HEK293 (cell line): ENCODE measurements around the gene TEX2.
A peak's percentile ranks its signal among the peaks of the same experiment; 100 is the strongest.

Source experiments
- CTCF ChIA-PET: fragments of 350-600 bp; formaldehyde crosslinking; extraction: SDS; loops from one replicate; lab custom pipeline; 2021; ENCODE audit warnings: antibody characterized with exemption; lab: Yijun Ruan, JAX
- POLR2A ChIA-PET: fragments of 300-600 bp; formaldehyde crosslinking; extraction: SDS; loops from one replicate; lab custom pipeline; 2020; ENCODE audit warnings: antibody characterized with exemption, inconsistent platforms; lab: Yijun Ruan, JAX
- H3K27ac ChIP-seq: fragments of 200-500 bp; sonication (Bioruptor generic); 2 replicates; pipeline ENCODE4 v1.5.1; 2014; ENCODE audit warnings: low read depth, low read length, control low read depth, inconsistent platforms; ENCODE audit errors: extremely low read depth
- H3K36me3 ChIP-seq, 2 experiments: fragments of 200-500 bp in 1 of 2; sonication (Bioruptor generic) in 1 of 2; 1 replicate in 1 of 2; 2 replicates in 1 of 2; pipeline ENCODE4 v1.5.1; 2014 to 2017; ENCODE audit warnings: inconsistent platforms in 2 of 2, low read length in 2 of 2; ENCODE audit not compliant: control insufficient read depth in 2 of 2, insufficient read depth in 1 of 2
- H3K4me1 ChIP-seq: fragments of 200-500 bp; sonication (Bioruptor generic); 2 replicates; pipeline ENCODE4 v1.5.1; 2014; ENCODE audit warnings: mild to moderate bottlenecking, low read length, inconsistent platforms; ENCODE audit not compliant: control insufficient read depth, insufficient read depth
- H3K4me3 ChIP-seq: 2 replicates; pipeline ENCODE4 v1.5.1; 2011; ENCODE audit warnings: low read depth, mild to moderate bottlenecking, control low read depth, low read length, moderate library complexity
- H3K9me3 ChIP-seq: fragments of 200-500 bp; sonication (Bioruptor generic); 2 replicates; pipeline ENCODE4 v1.5.1; 2014; ENCODE audit warnings: low read depth, low read length, inconsistent platforms; ENCODE audit not compliant: control insufficient read depth, insufficient read depth
- GLI4 ChIP-seq: fragments of 450-650 bp; formaldehyde crosslinking; IDR thresholded peaks from 2 replicates; pipeline ENCODE4 v1.5.1; 2016; ENCODE audit warnings: missing biosample characterization, missing genetic modification characterization
- KLF16 ChIP-seq: fragments of 450-650 bp; formaldehyde crosslinking; IDR thresholded peaks from 2 replicates; pipeline ENCODE4 v1.5.1; 2017; ENCODE audit warnings: missing biosample characterization, missing genetic modification characterization
- OVOL3 ChIP-seq: fragments of 450-650 bp; formaldehyde crosslinking; IDR thresholded peaks from 2 replicates; pipeline ENCODE4 v1.5.1; 2016; ENCODE audit warnings: missing biosample characterization, missing genetic modification characterization
- PRDM1 ChIP-seq: fragments of 450-650 bp; formaldehyde crosslinking; IDR thresholded peaks from 2 replicates; pipeline ENCODE4; 2016; ENCODE audit warnings: missing biosample characterization, missing genetic modification characterization
- SCRT1 ChIP-seq: fragments of 450-650 bp; formaldehyde crosslinking; IDR thresholded peaks from 2 replicates; pipeline ENCODE4 v1.5.1; 2016; ENCODE audit warnings: missing biosample characterization, missing genetic modification characterization, borderline replicate concordance
- SP3 ChIP-seq: fragments of 450-650 bp; formaldehyde crosslinking; IDR thresholded peaks from 2 replicates; pipeline ENCODE4 v1.5.1; 2016; ENCODE audit warnings: missing biosample characterization, missing genetic modification characterization
- SP7 ChIP-seq: fragments of 450-650 bp; formaldehyde crosslinking; IDR thresholded peaks from 2 replicates; pipeline ENCODE4 v1.5.1; 2016; ENCODE audit warnings: missing biosample characterization, missing genetic modification characterization
- YY1 ChIP-seq: fragments of 450-650 bp; formaldehyde crosslinking; IDR thresholded peaks from 2 replicates; pipeline ENCODE4 v1.5.1; 2018; ENCODE audit warnings: missing biosample characterization, missing genetic modification characterization
- ZNF184 ChIP-seq: fragments of 450-650 bp; IDR thresholded peaks from 2 replicates; pipeline ENCODE4 v1.5.1; 2018; ENCODE audit warnings: missing biosample characterization, mild to moderate bottlenecking, missing genetic modification characterization
- ZNF202 ChIP-seq: fragments of 450-650 bp; formaldehyde crosslinking; IDR thresholded peaks from 2 replicates; pipeline ENCODE4 v1.5.1; 2016; ENCODE audit warnings: missing biosample characterization, missing genetic modification characterization, borderline replicate concordance
- ZNF211 ChIP-seq: fragments of 450-650 bp; formaldehyde crosslinking; IDR thresholded peaks from 2 replicates; pipeline ENCODE4 v1.5.1; 2016; ENCODE audit warnings: low read depth, missing biosample characterization, missing genetic modification characterization
- ZNF23 ChIP-seq: fragments of 450-650 bp; formaldehyde crosslinking; IDR thresholded peaks from 2 replicates; pipeline ENCODE4 v1.5.1; 2016; ENCODE audit warnings: missing biosample characterization, missing genetic modification characterization, borderline replicate concordance
- ZNF324 ChIP-seq: fragments of 450-650 bp; formaldehyde crosslinking; IDR thresholded peaks from 2 replicates; pipeline ENCODE4 v1.5.1; 2016; ENCODE audit warnings: missing biosample characterization, missing genetic modification characterization
- ZNF404 ChIP-seq: fragments of 450-650 bp; formaldehyde crosslinking; IDR thresholded peaks from 2 replicates; pipeline ENCODE4 v1.5.1; 2017; ENCODE audit warnings: missing biosample characterization, missing genetic modification characterization
- ZNF423 ChIP-seq: fragments of 450-650 bp; formaldehyde crosslinking; IDR thresholded peaks from 2 replicates; pipeline ENCODE4 v1.5.1; 2016; ENCODE audit warnings: missing biosample characterization, missing genetic modification characterization
- ZNF433 ChIP-seq: fragments of 450-650 bp; formaldehyde crosslinking; IDR thresholded peaks from 2 replicates; pipeline ENCODE4 v1.5.1; 2016; ENCODE audit warnings: missing biosample characterization, missing genetic modification characterization, low read depth
- ZNF501 ChIP-seq: fragments of 450-650 bp; formaldehyde crosslinking; IDR thresholded peaks from 2 replicates; pipeline ENCODE4 v1.5.1; 2016; ENCODE audit warnings: missing biosample characterization, missing genetic modification characterization
- ZNF549 ChIP-seq: fragments of 450-650 bp; IDR thresholded peaks from 2 replicates; pipeline ENCODE4 v1.5.1; 2018; ENCODE audit warnings: missing biosample characterization, missing genetic modification characterization, mild to moderate bottlenecking, inconsistent platforms, moderate library complexity
- ZNF600 ChIP-seq: fragments of 450-650 bp; formaldehyde crosslinking; IDR thresholded peaks from 2 replicates; pipeline ENCODE4 v1.5.1; 2016; ENCODE audit warnings: missing biosample characterization, missing genetic modification characterization
- ZNF664 ChIP-seq: fragments of 450-650 bp; formaldehyde crosslinking; IDR thresholded peaks from 2 replicates; pipeline ENCODE4 v1.5.1; 2016; ENCODE audit warnings: missing biosample characterization, missing genetic modification characterization
- ZNF747 ChIP-seq: fragments of 450-650 bp; formaldehyde crosslinking; IDR thresholded peaks from 2 replicates; pipeline ENCODE4 v1.5.1; 2016; ENCODE audit warnings: missing biosample characterization, missing genetic modification characterization
- TF ChIP-seq, protein P1 (sequence below): fragments of 450-650 bp; formaldehyde crosslinking; IDR thresholded peaks from 2 replicates; pipeline ENCODE4 v1.5.1; 2016; ENCODE audit warnings: missing biosample characterization, missing genetic modification characterization

TEX2 gene

DNA sequence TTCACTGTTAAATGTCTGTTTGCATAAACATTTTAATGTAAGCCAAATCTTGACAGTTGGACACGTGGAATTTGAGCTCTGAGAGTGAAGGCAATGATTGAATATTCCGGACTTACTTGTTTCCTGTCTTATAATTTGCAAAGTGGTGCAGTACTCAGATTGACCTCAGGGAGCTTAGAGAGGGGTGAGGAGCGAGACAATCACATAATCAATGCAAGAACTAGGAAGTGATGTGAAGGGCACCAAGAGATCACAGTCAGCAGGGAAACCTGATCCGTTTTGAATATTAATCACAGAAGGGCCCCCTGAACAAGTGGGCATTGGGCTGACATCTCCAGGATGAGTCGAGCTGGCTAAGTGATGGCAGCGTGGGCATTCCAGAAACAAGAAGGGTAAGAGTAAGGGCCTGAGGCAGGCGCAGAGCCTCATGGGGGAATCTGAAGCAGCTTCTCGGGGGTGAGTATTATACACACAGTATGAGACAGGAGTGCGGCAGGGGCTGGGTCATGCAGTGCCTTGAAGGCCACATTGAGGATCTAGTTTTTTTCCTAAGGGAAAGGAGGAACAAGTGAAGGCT lies 26.1 kb downstream of the TEX2 start:
- Histone ChIP-seq H3K36me3 (no peaks in the 10 kb centered on the region; a peak in 1 of 3 replicates), H3K4me1 (peaks cover 8% of the 10 kb centered on the region), H3K4me3 (no peak overlapping the region), H3K27ac (no peak overlapping the region), H3K9me3 (no peaks in the 10 kb centered on the region)
- ChIA-PET POLR2A (interaction anchor here (1.5 to 1.9 kb wide), 2 partner anchors 91 to 92 kb away, joined by 5 to 9 read pairs; no protein-coding TSS in a partner anchor), CTCF (interaction anchor here (0.6 to 1.3 kb wide), 9 partner anchors 11 to 243 kb away, joined by 3 to 7 read pairs (median 4); no protein-coding TSS in a partner anchor)
- no peak for TF ChIP-seq GLI4 (tag by site-specific recombination)
- peak; percentile 58 for TF ChIP-seq ZNF600 (tag by site-specific recombination)

GRCh38 chr17:64234961-64235360 lies 28.1 kb downstream of the TEX2 start:
- CTCF ChIA-PET, result interaction anchor here (0.9 to 1.4 kb wide), 2 partner anchors 32 to 56 kb away, joined by 4 read pairs; no protein-coding TSS in a partner anchor
- POLR2A ChIA-PET, result no interaction called here
- no peaks in the 10 kb centered on the region; a peak in 1 of 3 replicates for H3K36me3 ChIP-seq
- peak; percentile 97 for TF ChIP-seq ZNF664 (tag by site-specific recombination)
- TF ChIP-seq ZNF404, result no peak
- TF ChIP-seq ZNF211, result no peak
- TF ChIP-seq SP3 (tag by site-specific recombination), result no peak
- TF ChIP-seq, all 188 proteins: peak for 1
- Histone ChIP-seq H3K27ac (no peak overlapping the region), H3K4me3 (no peak overlapping the region), H3K9me3 (no peaks in the 10 kb centered on the region), H3K4me1 (peaks cover 2% of the 10 kb centered on the region; the same call in 1 of the 2 replicates)

GRCh38 chr17:64232466-64233262 lies 30.4 kb downstream of the TEX2 start:
- Histone ChIP-seq H3K27ac (no peak overlapping the region), H3K36me3 (no peaks in the 10 kb centered on the region; a peak in 1 of 3 replicates), H3K9me3 (no peaks in the 10 kb centered on the region), H3K4me3 (no peak overlapping the region), H3K4me1 (peaks cover 7% of the 10 kb centered on the region; the same call in 1 of the 2 replicates)
- CTCF ChIA-PET, result interaction anchor here (0.6 to 1.3 kb wide), 2 partner anchors 49 to 70 kb away, joined by 3 read pairs; no protein-coding TSS in a partner anchor
- POLR2A ChIA-PET, result no interaction called here
- no peak for TF ChIP-seq ZNF202 (tag by site-specific recombination)
- no peak for TF ChIP-seq SCRT1 (tag by site-specific recombination)
- TF ChIP-seq ZNF433 (tag by site-specific recombination), result no peak
- no peak for TF ChIP-seq KLF16

DNA sequence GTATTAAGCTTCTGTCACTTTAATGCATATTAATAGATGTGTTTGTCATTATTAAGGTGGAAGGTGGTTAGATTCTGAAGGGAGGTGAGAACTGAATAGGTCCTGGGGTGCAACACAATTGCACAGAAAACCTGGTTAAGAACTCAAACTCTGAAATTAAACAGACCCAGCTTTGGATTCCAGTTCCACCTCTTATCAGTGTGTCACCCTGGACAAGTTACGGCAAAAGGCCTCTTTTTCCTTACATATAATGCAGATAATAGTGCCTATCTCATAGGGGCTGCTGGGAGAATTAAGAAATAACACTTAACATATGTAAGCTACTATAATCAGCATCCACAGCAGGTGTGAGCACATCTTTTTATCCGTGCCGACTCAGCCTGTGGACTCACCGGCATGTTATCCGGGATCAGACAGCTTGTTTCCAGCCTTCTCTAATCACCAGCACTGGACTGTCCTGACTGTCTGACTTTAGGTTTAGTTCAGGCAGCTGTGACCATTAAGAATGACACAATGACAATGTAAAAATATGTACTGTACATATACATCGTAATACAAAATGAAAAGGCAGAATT lies 31.4 kb downstream of the TEX2 start:
- POLR2A ChIA-PET, result no interaction called here
- CTCF ChIA-PET, result interaction anchor here (1.1 to 1.3 kb wide), 2 partner anchors 50 to 59 kb away, joined by 3 read pairs; no protein-coding TSS in a partner anchor
- Histone ChIP-seq H3K9me3 (no peaks in the 10 kb centered on the region), H3K27ac (no peak overlapping the region), H3K4me3 (no peak overlapping the region), H3K36me3 (no peaks in the 10 kb centered on the region; a peak in 1 of 3 replicates), H3K4me1 (peaks cover 7% of the 10 kb centered on the region; the same call in 1 of the 2 replicates)
- TF ChIP-seq, protein P1, sequence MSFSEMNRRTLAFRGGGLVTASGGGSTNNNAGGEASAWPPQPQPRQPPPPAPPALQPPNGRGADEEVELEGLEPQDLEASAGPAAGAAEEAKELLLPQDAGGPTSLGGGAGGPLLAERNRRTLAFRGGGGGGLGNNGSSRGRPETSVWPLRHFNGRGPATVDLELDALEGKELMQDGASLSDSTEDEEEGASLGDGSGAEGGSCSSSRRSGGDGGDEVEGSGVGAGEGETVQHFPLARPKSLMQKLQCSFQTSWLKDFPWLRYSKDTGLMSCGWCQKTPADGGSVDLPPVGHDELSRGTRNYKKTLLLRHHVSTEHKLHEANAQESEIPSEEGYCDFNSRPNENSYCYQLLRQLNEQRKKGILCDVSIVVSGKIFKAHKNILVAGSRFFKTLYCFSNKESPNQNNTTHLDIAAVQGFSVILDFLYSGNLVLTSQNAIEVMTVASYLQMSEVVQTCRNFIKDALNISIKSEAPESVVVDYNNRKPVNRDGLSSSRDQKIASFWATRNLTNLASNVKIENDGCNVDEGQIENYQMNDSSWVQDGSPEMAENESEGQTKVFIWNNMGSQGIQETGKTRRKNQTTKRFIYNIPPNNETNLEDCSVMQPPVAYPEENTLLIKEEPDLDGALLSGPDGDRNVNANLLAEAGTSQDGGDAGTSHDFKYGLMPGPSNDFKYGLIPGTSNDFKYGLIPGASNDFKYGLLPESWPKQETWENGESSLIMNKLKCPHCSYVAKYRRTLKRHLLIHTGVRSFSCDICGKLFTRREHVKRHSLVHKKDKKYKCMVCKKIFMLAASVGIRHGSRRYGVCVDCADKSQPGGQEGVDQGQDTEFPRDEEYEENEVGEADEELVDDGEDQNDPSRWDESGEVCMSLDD (tag by site-specific recombination), result no peak
- TF ChIP-seq YY1 (tag by site-specific recombination) (no peak), ZNF423 (tag by site-specific recombination) (no peak), ZNF549 (tag by site-specific recombination) (no peak), ZNF747 (tag by site-specific recombination) (no peak), PRDM1 (tag by site-specific recombination) (no peak), SP7 (tag by site-specific recombination) (no peak), OVOL3 (tag by site-specific recombination) (no peak), ZNF184 (tag by site-specific recombination) (no peak), ZNF324 (tag by site-specific recombination) (no peak), ZNF501 (tag by site-specific recombination) (no peak), ZNF23 (tag by site-specific recombination) (no peak)
